Esophagus muscularis mucosa (tissue), 4 donors: Measurements from ENCODE around the gene DPH3. TPM values are rescaled to one million over a fixed set of nuclear protein-coding genes. Genes with fewer than 3 reads are reported as not detected.
A peak's percentile ranks its signal among the peaks of the same experiment; 100 is the strongest.

Source experiments
- DNase-seq: peaks from one replicate; pipeline ENCODE4 v3.0.0-alpha.2; 2017; ENCODE audit errors: extremely low spot score
- H3K27ac ChIP-seq, 4 donors: fragments of 200-600 bp; sonication (generic); replicated peaks in 1 of 4; 1 replicate in 3 of 4; 2 replicates in 1 of 4; pipeline ENCODE4 v1.5.1; 2016 to 2019; ENCODE audit warnings: mild to moderate bottlenecking in 1 of 4
- H3K27me3 ChIP-seq, 4 donors: fragments of 200-600 bp; sonication (generic); one replicate each; pipeline versions ENCODE4 v1.5.1 to v1.6.0; 2016 to 2019
- H3K36me3 ChIP-seq, 4 donors: fragments of 200-600 bp; sonication (generic); one replicate each; pipeline ENCODE4 v1.5.1; 2016 to 2019
- H3K4me1 ChIP-seq, 4 donors: fragments of 200-600 bp; sonication (generic); one replicate each; pipeline ENCODE4 v1.5.1; 2016 to 2019
- H3K4me3 ChIP-seq, 4 donors: fragments of 200-600 bp; sonication (generic); 1 replicate in 2 of 4; 2 replicates in 2 of 4; pipeline ENCODE4 v1.5.1; 2016 to 2019; ENCODE audit warnings: mild to moderate bottlenecking in 4 of 4, moderate library complexity in 1 of 4
- H3K9me3 ChIP-seq, 4 donors: fragments of 200-600 bp; sonication (generic); 1 replicate in 3 of 4; 2 replicates in 1 of 4; pipeline ENCODE4 v1.5.1; 2016 to 2019
- EP300 ChIP-seq: sonication (generic); formaldehyde crosslinking; IDR thresholded peaks from one replicate; pipeline ENCODE4 v1.6.1; 2017; ENCODE audit warnings: antibody characterized with exemption
- POLR2A ChIP-seq: fragments of 450-650 bp; IDR thresholded peaks from one replicate; pipeline ENCODE4 v1.6.1; 2017; ENCODE audit warnings: antibody characterized with exemption, moderate library complexity, mild to moderate bottlenecking, low read depth
- POLR2AphosphoS5 ChIP-seq, 2 donors: sonication (generic); formaldehyde crosslinking; IDR thresholded peaks; one replicate each; pipeline ENCODE4 v1.6.1; 2017; ENCODE audit warnings: antibody characterized with exemption in 2 of 2
- WGBS: methylation state at CpG from one replicate; pipeline ENCODE4 v1.1.5; 2018; 5-methylcytosine and 5-hydroxymethylcytosine counted together
- intact Hi-C: fragments of 100-400 bp; cut with DNase I; formaldehyde crosslinking; loops from one replicate; pipeline ENCODE4 v1.15.1; 2023
- total RNA-seq, 4 donors: library from RNA; depleted of rRNA; stranded (reverse); fragments of >200 nt; gene quantifications; one replicate each; pipeline versions ENCODE4 v1.1.0 to v1.2.1, GENCODE V29; 2016
- TF ChIP-seq, protein P1 (sequence below), 3 experiments: fragments of 200-600 bp in 2 of 3; fragments of 450-650 bp in 1 of 3; sonication (generic) in 2 of 3; IDR thresholded peaks; one replicate each; pipeline ENCODE4 v1.5.1; 2017 to 2019; ENCODE audit warnings: antibody characterized with exemption in 3 of 3, mild to moderate bottlenecking in 2 of 3, moderate library complexity in 1 of 3

Gene DPH3
- total RNA-seq, 4 donors from 2014 or later = 27.2 to 50.7 (median 37.6) TPM

DNA sequence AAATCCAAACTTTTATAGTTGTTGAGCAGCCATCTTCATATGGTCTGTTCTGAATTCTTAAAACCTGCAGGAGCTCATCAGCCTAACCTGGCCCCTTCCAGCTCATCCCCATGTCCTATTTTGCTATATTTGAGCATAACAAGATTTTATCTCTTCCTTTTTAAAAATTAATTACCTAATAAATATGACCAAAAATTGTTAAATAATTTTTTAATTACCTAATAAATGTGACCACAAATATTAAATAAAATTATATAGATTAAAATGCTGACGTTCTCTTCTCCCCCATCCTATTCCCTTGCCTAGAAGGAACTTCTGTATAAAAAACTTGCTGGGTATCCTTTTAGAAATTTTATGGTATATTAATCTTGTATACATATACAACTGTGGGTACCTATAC, 44.0 kb upstream of the DPH3 start:
- TF ChIP-seq POLR2AphosphoS5 (IDR thresholded peaks at IDR 0.05) = no peak
- TF ChIP-seq, protein P1, sequence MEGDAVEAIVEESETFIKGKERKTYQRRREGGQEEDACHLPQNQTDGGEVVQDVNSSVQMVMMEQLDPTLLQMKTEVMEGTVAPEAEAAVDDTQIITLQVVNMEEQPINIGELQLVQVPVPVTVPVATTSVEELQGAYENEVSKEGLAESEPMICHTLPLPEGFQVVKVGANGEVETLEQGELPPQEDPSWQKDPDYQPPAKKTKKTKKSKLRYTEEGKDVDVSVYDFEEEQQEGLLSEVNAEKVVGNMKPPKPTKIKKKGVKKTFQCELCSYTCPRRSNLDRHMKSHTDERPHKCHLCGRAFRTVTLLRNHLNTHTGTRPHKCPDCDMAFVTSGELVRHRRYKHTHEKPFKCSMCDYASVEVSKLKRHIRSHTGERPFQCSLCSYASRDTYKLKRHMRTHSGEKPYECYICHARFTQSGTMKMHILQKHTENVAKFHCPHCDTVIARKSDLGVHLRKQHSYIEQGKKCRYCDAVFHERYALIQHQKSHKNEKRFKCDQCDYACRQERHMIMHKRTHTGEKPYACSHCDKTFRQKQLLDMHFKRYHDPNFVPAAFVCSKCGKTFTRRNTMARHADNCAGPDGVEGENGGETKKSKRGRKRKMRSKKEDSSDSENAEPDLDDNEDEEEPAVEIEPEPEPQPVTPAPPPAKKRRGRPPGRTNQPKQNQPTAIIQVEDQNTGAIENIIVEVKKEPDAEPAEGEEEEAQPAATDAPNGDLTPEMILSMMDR (IDR thresholded peaks at IDR 0.05) = no peak
- no peak for TF ChIP-seq POLR2A
- no peak for TF ChIP-seq EP300
- Histone ChIP-seq H3K27me3 (no peaks in the 10 kb centered on the region), H3K36me3 (peaks cover 0 to 21% (median 11%) of the 10 kb centered on the region in 4 donors), H3K27ac (no peak overlapping the region), H3K4me1 (peaks cover 7 to 24% (median 22%) of the 10 kb centered on the region in 4 donors), H3K9me3 (no peaks in the 10 kb centered on the region), H3K4me3 (no peak overlapping the region)
- intact Hi-C loops = no loop called here
- DNase-seq = no peak
- WGBS = 98% methylated on average over 1 of the region's 1 CpG

DNA sequence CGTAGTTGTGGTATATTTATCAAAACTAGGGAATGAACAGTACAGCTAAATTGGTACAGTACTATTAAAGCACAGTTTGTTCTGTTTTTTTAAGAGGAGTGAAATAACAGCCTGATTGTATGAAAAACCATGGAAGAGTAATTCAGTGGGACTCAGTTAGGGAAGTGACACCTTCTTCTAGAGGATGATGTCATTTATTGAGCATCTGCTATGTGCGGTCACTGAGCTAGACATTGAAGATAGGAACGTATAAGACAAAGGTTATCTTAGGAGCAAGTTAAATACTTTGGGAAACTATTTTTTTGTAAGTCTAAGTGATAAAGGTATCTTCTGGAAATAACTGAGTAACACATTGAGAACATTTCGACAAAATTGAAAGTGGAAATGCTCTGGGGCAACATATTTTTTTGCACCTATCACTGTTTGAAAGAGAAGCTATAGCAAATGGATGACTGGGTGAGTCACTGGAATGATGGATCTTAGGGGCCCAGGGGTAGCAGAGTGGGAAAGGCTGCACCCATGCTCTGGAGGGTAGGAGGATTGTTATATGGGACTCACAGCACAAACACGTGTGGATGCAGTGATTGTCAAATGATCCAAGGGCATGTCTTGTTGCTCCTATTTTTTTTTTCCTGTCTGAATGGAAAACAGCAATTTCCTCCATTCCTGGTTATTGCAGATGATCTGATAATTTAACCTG, 43.2 kb upstream of the DPH3 start:
- H3K9me3 ChIP-seq = no peaks in the 10 kb centered on the region
- 85% methylated on average over 5 of the region's 5 CpGs for WGBS
- DNase-seq = peak; percentile 70
- H3K27me3 ChIP-seq = no peaks in the 10 kb centered on the region
- intact Hi-C loops = no loop called here
- TF ChIP-seq POLR2AphosphoS5 (IDR thresholded peaks at IDR 0.05) = peak in 1 of 2 donors; percentile 5
- TF ChIP-seq, protein P1 (IDR thresholded peaks at IDR 0.05) = no peak
- peaks cover 7 to 24% (median 22%) of the 10 kb centered on the region in 4 donors for H3K4me1 ChIP-seq
- H3K27ac ChIP-seq = peak overlapping the region in 1 of 4 donors; percentile 25
- H3K4me3 ChIP-seq = no peak overlapping the region
- peaks cover 0 to 18% (median 7%) of the 10 kb centered on the region in 4 donors for H3K36me3 ChIP-seq

DNA sequence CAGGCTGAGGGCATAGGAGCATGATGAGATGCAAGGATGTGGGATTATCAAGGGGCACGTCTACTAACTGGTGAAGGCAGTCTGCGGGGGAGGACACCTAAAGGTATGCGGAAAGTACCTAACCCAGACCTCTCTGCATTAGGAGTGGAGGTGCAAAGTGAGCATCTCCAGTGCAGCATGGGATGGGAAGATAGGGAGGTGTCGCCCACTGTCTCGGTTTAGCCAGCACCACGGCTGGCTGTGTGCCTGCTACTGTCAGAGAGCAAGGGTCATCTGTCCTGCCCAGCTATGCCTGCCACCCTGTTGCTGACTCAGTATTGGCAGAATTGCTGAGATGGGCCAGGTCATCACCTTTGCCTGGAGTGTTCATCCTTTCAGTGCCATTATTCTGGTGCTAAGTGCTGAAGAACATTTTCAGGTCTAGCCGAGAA, 40.4 kb upstream of the DPH3 start:
- Histone ChIP-seq H3K36me3 (peaks cover 0 to 32% (median 20%) of the 10 kb centered on the region in 4 donors), H3K27me3 (no peaks in the 10 kb centered on the region), H3K4me3 (no peak overlapping the region), H3K27ac (peak overlapping the region in 1 of 4 donors; percentile 10), H3K4me1 (peaks cover 0 to 10% (median 3%) of the 10 kb centered on the region in 4 donors), H3K9me3 (no peaks in the 10 kb centered on the region)
- peak; percentile 90 for DNase-seq
- WGBS = 92% methylated on average over 7 of the region's 7 CpGs
- intact Hi-C loops = no loop called here
- TF ChIP-seq POLR2A (no peak), POLR2AphosphoS5 (IDR thresholded peaks at IDR 0.05) (peak in 1 of 2 donors; percentile 26)

DNA sequence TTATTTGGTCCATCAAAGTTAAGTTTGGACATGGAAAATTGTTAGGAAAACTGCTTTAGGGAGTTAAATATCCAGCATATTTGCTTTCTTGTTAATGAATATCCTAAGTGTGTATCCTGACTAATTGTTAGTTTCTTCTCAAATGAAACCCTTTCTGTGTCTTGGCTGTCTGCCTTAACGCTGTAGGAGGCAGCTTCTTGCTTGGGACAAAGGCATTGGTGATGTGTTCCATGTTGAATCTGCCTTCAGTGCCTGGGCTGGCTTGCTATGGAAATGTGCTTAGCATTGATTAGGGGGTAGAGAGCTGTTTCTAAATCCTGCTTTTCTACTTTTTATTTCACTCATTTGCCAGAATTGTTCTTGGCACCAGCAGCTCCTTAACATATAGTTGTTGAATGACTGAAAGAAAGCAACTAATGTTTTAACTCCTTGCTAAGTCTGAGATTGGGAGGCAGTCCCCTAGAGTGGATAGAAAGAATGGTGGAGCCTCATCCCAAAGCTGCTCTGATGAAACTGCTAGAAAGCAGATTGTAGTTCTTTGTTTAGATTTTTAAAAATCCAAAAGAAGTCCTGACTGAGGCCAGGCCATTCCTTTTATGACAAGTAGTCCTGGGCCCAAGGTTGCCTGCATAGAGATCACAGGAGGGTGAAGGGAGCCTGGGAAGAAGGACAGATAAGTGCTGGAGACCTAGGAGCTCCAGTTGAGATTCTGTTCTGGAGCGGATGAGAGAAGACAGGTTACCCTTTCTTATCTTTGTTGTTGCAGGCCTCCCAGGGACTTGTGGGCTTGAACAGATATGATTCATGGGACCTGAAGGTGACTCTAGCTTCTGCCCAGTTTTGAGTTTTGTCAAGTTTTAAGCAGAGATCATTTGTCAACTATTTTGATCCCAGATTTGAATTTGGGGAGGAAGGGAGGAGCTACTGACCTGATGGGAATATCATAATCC, 39.6 kb upstream of the DPH3 start:
- no peak overlapping the region for H3K4me3 ChIP-seq
- H3K4me1 ChIP-seq = peaks cover 0 to 15% (median 8%) of the 10 kb centered on the region in 4 donors
- intact Hi-C loops = no loop called here
- no peaks in the 10 kb centered on the region for H3K27me3 ChIP-seq
- no peaks in the 10 kb centered on the region for H3K9me3 ChIP-seq
- no peak for TF ChIP-seq EP300
- TF ChIP-seq, protein P1 (IDR thresholded peaks at IDR 0.05) = no peak
- no peak for TF ChIP-seq POLR2AphosphoS5 (IDR thresholded peaks at IDR 0.05)
- TF ChIP-seq POLR2A = no peak
- WGBS = 88% methylated on average over 2 of the region's 2 CpGs
- DNase-seq = no peak
- H3K36me3 ChIP-seq = peaks cover 0 to 32% (median 20%) of the 10 kb centered on the region in 4 donors
- H3K27ac ChIP-seq = peak overlapping the region in 2 of 4 donors; percentile 8 to 10
